GM12878 (cell line): ENCODE measurements around the gene IFNA4. TPM values are rescaled to one million over a fixed set of nuclear protein-coding genes. Genes with fewer than 3 reads are reported as not detected.

ENCODE experiments used
- ATAC-seq: fragments of 200-7000 bp; cut with Tn5 transposase; 3 replicates; pipeline ENCODE4 v1.9.1; 2020; ENCODE audit warnings: mild to moderate bottlenecking, moderate library complexity
- BruUV-seq: library from RNA; stranded (reverse); fragments of 400-500 nt; replicated peaks from 2 replicates; lab custom pipeline; 2021; lab: Mats Ljungman, UMichigan
- CTCF ChIA-PET: fragments of 300-600 bp; sonication (Branson Sonifier 250); formaldehyde crosslinking; extraction: SDS; loops from one replicate; lab custom pipeline; 2021; ENCODE audit warnings: inconsistent platforms; lab: Yijun Ruan, JAX
- POLR2A ChIA-PET: fragments of 350-600 bp; formaldehyde crosslinking; extraction: SDS; loops from one replicate; lab custom pipeline; 2021; ENCODE audit warnings: inconsistent platforms; lab: Charles Lee
- RAD21 ChIA-PET: fragments of 300-600 bp; sonication (Branson Sonifier 250); formaldehyde crosslinking; loops from one replicate; lab custom pipeline; 2023; ENCODE audit warnings: antibody characterized with exemption; ENCODE audit not compliant: unreplicated experiment; lab: Charles Lee
- SMC1A ChIA-PET: fragments of 300-600 bp; sonication (Branson Sonifier 250); formaldehyde crosslinking; loops from one replicate; lab custom pipeline; 2023; ENCODE audit not compliant: unreplicated experiment, uncharacterized antibody; lab: Charles Lee
- DNase-seq: peaks from one replicate; pipeline ENCODE4 v3.0.0-alpha.2; 2011; ENCODE audit warnings: low read depth, low spot score
- FAIRE-seq: peaks from 3 replicates; lab custom pipeline; 2011; peaks lifted over from hg19 to GRCh38; lab: Jason Lieb, UNC
- H2AFZ ChIP-seq: 2 replicates; pipeline ENCODE4 v1.6.0; 2011; ENCODE audit warnings: low read depth, low read length, control low read depth; ENCODE audit not compliant: control insufficient read depth
- H3K27ac ChIP-seq: 2 replicates; pipeline ENCODE4 v1.5.1; 2011; ENCODE audit warnings: control low read depth; ENCODE audit not compliant: control insufficient read depth, insufficient read depth
- H3K27me3 ChIP-seq, 2 experiments: replicated peaks in 1 of 2; 2 replicates each; pipeline versions ENCODE4 v1.6.0 to v1.6.1; 2011; ENCODE audit warnings: low read length in 1 of 2; ENCODE audit not compliant: control insufficient read depth in 2 of 2, insufficient read depth in 2 of 2
- H3K36me3 ChIP-seq, 2 experiments: 2 replicates each; pipeline ENCODE4 v1.5.1; 2011; ENCODE audit warnings: low read length in 1 of 2; ENCODE audit not compliant: control insufficient read depth in 2 of 2, insufficient read depth in 2 of 2
- H3K4me1 ChIP-seq: 2 replicates; pipeline ENCODE4 v1.6.1; 2011; ENCODE audit warnings: mild to moderate bottlenecking, low read length, moderate library complexity, mixed read lengths; ENCODE audit not compliant: control insufficient read depth, insufficient read depth
- H3K4me2 ChIP-seq: 2 replicates; pipeline ENCODE4 v1.6.0; 2011; ENCODE audit warnings: control low read depth; ENCODE audit not compliant: control insufficient read depth, insufficient read depth
- H3K4me3 ChIP-seq: fragments of 200-600 bp; sonication (generic); 2 replicates; pipeline ENCODE4 v1.5.1; 2016
- H3K79me2 ChIP-seq: 2 replicates; pipeline ENCODE4 v1.6.0; 2011; ENCODE audit warnings: low read length; ENCODE audit not compliant: control insufficient read depth, insufficient read depth
- H3K9ac ChIP-seq: 2 replicates; pipeline ENCODE4 v1.8.0; 2011; ENCODE audit warnings: low read length, control low read depth, mixed read lengths; ENCODE audit not compliant: control insufficient read depth, insufficient read depth
- H3K9me3 ChIP-seq: replicated peaks from 3 replicates; pipeline ENCODE4 v1.5.1; 2011; ENCODE audit warnings: mild to moderate bottlenecking, low read length; ENCODE audit not compliant: control insufficient read depth, insufficient read depth
- H4K20me1 ChIP-seq: 2 replicates; pipeline ENCODE4 v1.6.0; 2011; ENCODE audit not compliant: control insufficient read depth, insufficient read depth
- BACH1 ChIP-seq: fragments of 450-650 bp; IDR thresholded peaks from 2 replicates; pipeline ENCODE4 v1.6.1; 2017; ENCODE audit warnings: mild to moderate bottlenecking, borderline replicate concordance
- EZH2 ChIP-seq: IDR thresholded peaks from 2 replicates; pipeline ENCODE4 v1.6.1; 2012; ENCODE audit warnings: low read depth, mild to moderate bottlenecking, control low read depth, inconsistent platforms, low read length, borderline replicate concordance; ENCODE audit not compliant: control insufficient read depth
- FOS ChIP-seq: IDR thresholded peaks from 3 replicates; pipeline ENCODE4 v1.6.1; 2011; ENCODE audit warnings: borderline replicate concordance; ENCODE audit not compliant: insufficient read length; ENCODE audit errors: extremely low read depth
- GATAD2B ChIP-seq: fragments of 450-650 bp; conservative IDR thresholded peaks from 2 replicates; pipeline ENCODE4 v1.6.1; 2017; ENCODE audit warnings: low read depth, mild to moderate bottlenecking, moderate library complexity
- HDGF ChIP-seq: fragments of 450-650 bp; IDR thresholded peaks from 2 replicates; pipeline ENCODE4 v1.6.1; 2016; ENCODE audit warnings: antibody characterized with exemption
- NFIC ChIP-seq: IDR thresholded peaks from 2 replicates; pipeline ENCODE4 v1.6.1; 2012; ENCODE audit warnings: low read depth, mild to moderate bottlenecking, inconsistent platforms, low read length, moderate library complexity
- NFYA ChIP-seq: IDR thresholded peaks from 2 replicates; pipeline ENCODE4 v1.6.1; 2011; ENCODE audit warnings: low read depth, mild to moderate bottlenecking, low read length, improper control_type of control experiment, borderline replicate concordance
- NFYB ChIP-seq: IDR thresholded peaks from 2 replicates; pipeline ENCODE4 v1.6.1; 2011; ENCODE audit warnings: low read depth, mild to moderate bottlenecking, low read length, improper control_type of control experiment, moderate library complexity; ENCODE audit not compliant: insufficient read depth
- NR2C1 ChIP-seq: fragments of 450-650 bp; IDR thresholded peaks from 2 replicates; pipeline ENCODE4 v1.6.1; 2017; ENCODE audit warnings: antibody characterized with exemption, mild to moderate bottlenecking, moderate library complexity
- NRF1 ChIP-seq: conservative IDR thresholded peaks from 2 replicates; pipeline ENCODE4 v1.6.1; 2011; ENCODE audit warnings: mild to moderate bottlenecking, low read depth, low read length, improper control_type of control experiment
- RB1 ChIP-seq: fragments of 450-650 bp; formaldehyde crosslinking; IDR thresholded peaks from 2 replicates; pipeline ENCODE4 v1.6.1; 2017; ENCODE audit warnings: mild to moderate bottlenecking, borderline replicate concordance
- SIX5 ChIP-seq: IDR thresholded peaks from 2 replicates; pipeline ENCODE4 v1.6.1; 2011; ENCODE audit warnings: mild to moderate bottlenecking, low read depth, low read length, moderate library complexity; ENCODE audit not compliant: severe bottlenecking
- SRF ChIP-seq, 2 experiments: IDR thresholded peaks; 2 replicates each; pipeline ENCODE4 v1.6.1; 2011; ENCODE audit warnings: low read depth in 2 of 2, low read length in 2 of 2, mild to moderate bottlenecking in 1 of 2, moderate library complexity in 1 of 2
- STAT3 ChIP-seq: IDR thresholded peaks from 2 replicates; pipeline ENCODE4 v1.6.1; 2011; ENCODE audit warnings: low read depth, low read length, improper control_type of control experiment
- ZNF592 ChIP-seq: fragments of 450-650 bp; IDR thresholded peaks from 2 replicates; pipeline ENCODE4 v1.6.1; 2017; ENCODE audit warnings: mild to moderate bottlenecking, moderate library complexity
- WGBS: methylation state at CpG from one replicate; pipeline ENCODE4 v1.1.6; 2016; ENCODE audit warnings: low lambda C conversion rate; ENCODE audit not compliant: insufficient replicate concordance, insufficient coverage; ENCODE audit errors: missing lambda C conversion rate; 5-methylcytosine and 5-hydroxymethylcytosine counted together
- in situ Hi-C: fragments of 300-500 bp; cut with MboI; formaldehyde crosslinking; loops from 9 replicates; pipeline ENCODE4 v1.14.3; 2018; ENCODE audit warnings: mixed read lengths
- intact Hi-C: fragments of 100-400 bp; cut with micrococcal nuclease; formaldehyde crosslinking; loops from one replicate; pipeline ENCODE4 v1.14.2; 2022; ENCODE audit not compliant: unreplicated experiment
- polyA plus RNA-seq, 11 experiments: library from polyadenylated mRNA; depleted of rRNA in 4 of 11; unstranded in 6 of 11; stranded (reverse) in 5 of 11; fragments of >200 nt; fragmentation: Nextera tagmentation in 4 of 11; fragmentation: Illumina TruSeq in 1 of 11; extraction: Ambion mirVana in 4 of 11; extraction: Trizol in 1 of 11; gene quantifications; 1 replicate in 1 of 11; 2 replicates in 10 of 11; pipeline versions ENCODE4 v1.2.1 to v1.2.3, GENCODE V29; 2011 to 2016; ENCODE audit warnings: inconsistent platforms in 2 of 11, missing spikeins in 2 of 11, low read depth in 1 of 11
- total RNA-seq, 4 experiments: library from RNA; depleted of rRNA in 3 of 4; stranded (reverse); fragments of >200 nt in 3 of 4; fragmentation: Illumina TruSeq in 1 of 4; extraction: Trizol in 1 of 4; gene quantifications; 2 replicates each; pipeline versions ENCODE4 v1.2.1 to v1.2.3, GENCODE V29; 2013 to 2021
- TF ChIP-seq, protein P1 (sequence below): IDR thresholded peaks from 2 replicates; pipeline ENCODE4 v1.6.1; 2011; ENCODE audit warnings: borderline replicate concordance, low read depth, mild to moderate bottlenecking, moderate library complexity, low read length; ENCODE audit not compliant: insufficient read depth, poor library complexity, severe bottlenecking
- TF ChIP-seq, protein P2 (sequence below): fragments of 450-650 bp; formaldehyde crosslinking; IDR thresholded peaks from 2 replicates; pipeline ENCODE4 v1.4.0; 2022; ENCODE audit warnings: mild to moderate bottlenecking, moderate library complexity

IFNA4 gene
- total and polyA plus RNA-seq, 10 of the 15 experiments (the other 5 are each of a cell fraction or from before 2014, with no cell fraction given), result not detected

GRCh38 chr9:21171351-21171750 is 16.0 kb downstream of the IFNA4 start:
- in situ Hi-C loops (no loop called here), intact Hi-C loops (no loop called here)
- H3K36me3 ChIP-seq, result no peaks in the 10 kb centered on the region
- ChIA-PET RAD21 (no interaction called here), CTCF (no interaction called here), SMC1A (no interaction called here), POLR2A (no interaction called here)
- no peak for FAIRE-seq
- WGBS, result 0% methylated on average over 1 of the region's 1 CpG
- no peak for DNase-seq
- H3K4me2 ChIP-seq, result no peak overlapping the region
- no peaks in the 10 kb centered on the region for H3K79me2 ChIP-seq
- no peak overlapping the region for H2AFZ ChIP-seq
- no peak overlapping the region for H3K9ac ChIP-seq
- no peak for ATAC-seq
- no peak overlapping the region for H3K27ac ChIP-seq
- BruUV-seq, result no TSS peak
- H3K9me3 ChIP-seq, result no peaks in the 10 kb centered on the region
- no peaks in the 10 kb centered on the region for H3K4me1 ChIP-seq
- no peak overlapping the region for H3K4me3 ChIP-seq
- no peaks in the 10 kb centered on the region; a peak in 1 of 4 replicates for H3K27me3 ChIP-seq
- no peaks in the 10 kb centered on the region for H4K20me1 ChIP-seq
- TF ChIP-seq RB1 (no peak), ZNF592 (no peak), NFYA (no peak), NR2C1 (no peak), SRF (IDR thresholded peaks at IDR 0.05; ENCODE audit: low read depth in 2 of 2, low read length in 2 of 2) (no peak), EZH2 (no peak), NFYB (no peak), FOS (no peak), SIX5 (no peak), BACH1 (no peak), NRF1 (no peak), HDGF (no peak), NFIC (no peak), STAT3 (no peak), GATAD2B (no peak)
- TF ChIP-seq, protein P1, sequence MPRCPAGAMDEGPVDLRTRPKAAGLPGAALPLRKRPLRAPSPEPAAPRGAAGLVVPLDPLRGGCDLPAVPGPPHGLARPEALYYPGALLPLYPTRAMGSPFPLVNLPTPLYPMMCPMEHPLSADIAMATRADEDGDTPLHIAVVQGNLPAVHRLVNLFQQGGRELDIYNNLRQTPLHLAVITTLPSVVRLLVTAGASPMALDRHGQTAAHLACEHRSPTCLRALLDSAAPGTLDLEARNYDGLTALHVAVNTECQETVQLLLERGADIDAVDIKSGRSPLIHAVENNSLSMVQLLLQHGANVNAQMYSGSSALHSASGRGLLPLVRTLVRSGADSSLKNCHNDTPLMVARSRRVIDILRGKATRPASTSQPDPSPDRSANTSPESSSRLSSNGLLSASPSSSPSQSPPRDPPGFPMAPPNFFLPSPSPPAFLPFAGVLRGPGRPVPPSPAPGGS, result no peak
- TF ChIP-seq, protein P2, sequence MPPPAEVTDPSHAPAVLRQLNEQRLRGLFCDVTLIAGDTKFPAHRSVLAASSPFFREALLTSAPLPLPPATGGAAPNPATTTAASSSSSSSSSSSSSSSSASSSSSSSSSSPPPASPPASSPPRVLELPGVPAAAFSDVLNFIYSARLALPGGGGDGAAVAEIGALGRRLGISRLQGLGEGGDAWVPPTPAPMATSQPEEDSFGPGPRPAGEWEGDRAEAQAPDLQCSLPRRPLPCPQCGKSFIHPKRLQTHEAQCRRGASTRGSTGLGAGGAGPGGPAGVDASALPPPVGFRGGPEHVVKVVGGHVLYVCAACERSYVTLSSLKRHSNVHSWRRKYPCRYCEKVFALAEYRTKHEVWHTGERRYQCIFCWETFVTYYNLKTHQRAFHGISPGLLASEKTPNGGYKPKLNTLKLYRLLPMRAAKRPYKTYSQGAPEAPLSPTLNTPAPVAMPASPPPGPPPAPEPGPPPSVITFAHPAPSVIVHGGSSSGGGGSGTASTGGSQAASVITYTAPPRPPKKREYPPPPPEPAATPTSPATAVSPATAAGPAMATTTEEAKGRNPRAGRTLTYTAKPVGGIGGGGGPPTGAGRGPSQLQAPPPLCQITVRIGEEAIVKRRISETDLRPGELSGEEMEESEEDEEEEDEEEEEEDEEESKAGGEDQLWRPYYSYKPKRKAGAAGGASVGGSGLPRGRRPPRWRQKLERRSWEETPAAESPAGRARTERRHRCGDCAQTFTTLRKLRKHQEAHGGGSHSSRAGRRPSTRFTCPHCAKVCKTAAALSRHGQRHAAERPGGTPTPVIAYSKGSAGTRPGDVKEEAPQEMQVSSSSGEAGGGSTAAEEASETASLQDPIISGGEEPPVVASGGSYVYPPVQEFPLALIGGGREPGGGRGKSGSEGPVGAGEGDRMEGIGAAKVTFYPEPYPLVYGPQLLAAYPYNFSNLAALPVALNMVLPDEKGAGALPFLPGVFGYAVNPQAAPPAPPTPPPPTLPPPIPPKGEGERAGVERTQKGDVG (CRISPR knock-in tag), result no peak
